ENCODE data around the gene SPCS2.
"Not testable (repeated sequence)": the region's sequence is repeated elsewhere in the genome, so short reads cannot be mapped to it uniquely, and the experiment has no call there.

Gene SPCS2

GRCh38 chr11:74950374-74950969 is 1.4 kb downstream of the SPCS2 start:
- no peak for DNase-seq (ENCODE audit: low read depth in 2 of 2)

DNA sequence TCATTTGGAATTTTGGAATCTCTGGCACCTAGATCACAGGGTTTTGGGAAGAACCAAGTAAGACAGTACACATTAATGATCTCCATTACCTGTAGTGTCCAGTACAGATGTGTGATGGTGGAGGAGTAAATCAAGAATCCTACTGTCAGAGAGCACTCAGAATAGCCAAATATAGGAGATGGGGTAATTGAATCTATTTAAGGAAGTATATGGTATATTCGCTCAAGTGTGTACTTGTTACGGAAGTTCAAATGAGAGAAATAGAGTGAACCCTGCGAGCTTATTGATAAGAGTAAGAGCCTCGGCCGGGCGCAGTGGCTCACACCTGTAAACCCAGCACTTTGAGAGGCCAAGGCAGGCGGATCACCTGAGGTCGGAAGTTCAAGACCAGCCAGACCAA is 2.2 kb downstream of the SPCS2 start:
- DNase-seq (ENCODE audit: low read depth in 2 of 2) = no peak

- no peak for DNase-seq (ENCODE audit: low read depth in 2 of 2)
Observed at GRCh38 chr11:74952752-74953151, 3.7 kb downstream of the SPCS2 start.

- no peak for DNase-seq (ENCODE audit: low read depth in 2 of 2)
Observed at GRCh38 chr11:74953451-74953850, 4.4 kb downstream of the SPCS2 start.

DNA sequence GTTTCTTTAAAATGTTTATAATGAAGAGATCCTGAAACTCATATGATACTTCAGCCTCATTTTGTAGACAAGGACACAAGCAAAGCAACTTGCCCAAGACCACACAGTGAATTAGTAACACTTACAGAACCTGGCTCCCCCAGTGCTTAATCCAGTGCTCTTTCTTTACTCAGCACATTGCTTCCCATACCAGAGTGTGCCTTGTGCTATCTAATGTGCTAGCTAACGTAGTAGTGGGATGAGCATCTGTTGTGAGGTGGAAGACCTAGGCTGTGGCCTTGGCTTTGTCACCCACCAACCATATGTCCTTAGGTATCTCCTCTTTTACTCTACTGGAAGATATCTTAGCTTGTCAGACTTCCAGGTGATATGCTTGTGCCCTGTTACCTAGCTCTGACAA is 5.1 kb downstream of the SPCS2 start:
- DNase-seq (ENCODE audit: low read depth in 2 of 2) = no peak

DNA sequence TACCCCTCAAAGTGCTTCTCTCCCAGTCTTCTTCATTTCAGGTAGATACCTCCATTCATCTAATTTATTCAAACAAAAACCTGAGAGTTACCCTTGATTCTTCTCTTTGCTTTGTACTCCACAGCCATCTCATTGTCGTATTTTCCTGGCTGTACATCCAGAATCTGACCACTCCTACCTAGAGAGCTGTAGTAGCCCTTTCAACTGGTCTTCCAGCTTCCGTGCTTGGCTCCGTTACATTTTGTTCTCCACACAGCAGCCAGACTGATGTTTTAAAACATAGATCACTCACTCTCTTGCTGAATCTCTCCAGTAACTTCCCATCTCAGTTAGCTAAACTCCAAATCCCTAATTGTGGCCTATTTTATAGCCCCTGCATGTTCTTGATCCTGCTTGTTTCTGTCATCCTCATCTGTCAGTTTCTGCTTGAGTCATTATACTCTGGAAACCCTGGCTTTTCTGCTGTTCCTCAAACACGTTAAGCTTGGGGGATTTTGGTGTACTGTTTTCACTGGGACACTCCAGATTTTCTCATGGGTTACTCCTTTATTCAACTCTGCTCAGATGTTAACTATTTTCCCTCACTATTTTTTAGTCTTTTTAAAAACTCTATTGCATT is 7.4 kb downstream of the SPCS2 start:
- no peak for DNase-seq (ENCODE audit: low read depth in 2 of 2)

- DNase-seq (ENCODE audit: low read depth in 2 of 2) = no peak
Observed at GRCh38 chr11:74957937-74958629, 9.0 kb downstream of the SPCS2 start.

DNA sequence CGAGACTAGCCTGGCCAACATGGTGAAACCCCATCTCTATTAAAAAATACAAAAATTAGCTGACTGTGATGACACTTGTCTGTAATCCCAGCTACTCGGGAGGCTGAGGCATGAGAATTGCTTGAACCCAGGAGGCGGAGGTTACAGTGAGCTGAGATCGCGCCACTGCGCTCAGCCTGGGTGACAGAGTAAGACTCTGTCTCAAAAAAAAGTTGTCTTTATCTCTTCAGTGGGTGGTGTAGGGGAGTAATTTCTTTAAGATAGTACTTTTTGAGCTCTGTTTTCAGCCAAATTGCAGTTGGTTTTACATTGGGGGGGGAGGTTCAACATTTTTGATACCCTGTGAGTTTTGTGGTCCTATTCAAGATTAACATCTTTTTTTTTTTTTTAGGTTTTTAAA is 11.1 kb downstream of the SPCS2 start:
- not testable (repeated sequence) for DNase-seq (ENCODE audit: low read depth in 2 of 2)

DNA sequence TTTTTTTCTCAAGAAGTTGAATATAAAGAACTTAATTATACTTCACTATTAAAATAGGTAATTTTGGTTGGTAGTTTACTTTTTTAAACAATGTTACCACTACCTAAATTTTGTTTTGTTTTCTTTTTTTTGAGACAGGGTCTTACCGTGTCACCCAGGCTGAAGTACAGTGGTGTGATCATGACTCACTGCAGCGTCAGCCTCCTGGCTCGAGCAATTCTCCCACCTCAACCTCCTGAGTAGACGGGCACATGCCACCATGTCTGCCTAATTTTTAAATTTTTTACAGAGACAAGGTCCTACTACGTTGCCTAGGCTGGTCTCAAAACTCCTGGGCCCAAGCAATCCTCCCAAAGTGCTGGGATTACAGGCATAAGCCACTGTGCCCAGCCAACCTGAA is 17.6 kb downstream of the SPCS2 start:
- DNase-seq (ENCODE audit: low read depth in 2 of 2) = no peak

- DNase-seq (ENCODE audit: low read depth in 2 of 2) = no peak
Observed at GRCh38 chr11:74970852-74971395, 21.9 kb downstream of the SPCS2 start.

GRCh38 chr11:74971424-74971823 is 22.4 kb downstream of the SPCS2 start:
- DNase-seq (ENCODE audit: low read depth in 2 of 2) = no peak

DNA sequence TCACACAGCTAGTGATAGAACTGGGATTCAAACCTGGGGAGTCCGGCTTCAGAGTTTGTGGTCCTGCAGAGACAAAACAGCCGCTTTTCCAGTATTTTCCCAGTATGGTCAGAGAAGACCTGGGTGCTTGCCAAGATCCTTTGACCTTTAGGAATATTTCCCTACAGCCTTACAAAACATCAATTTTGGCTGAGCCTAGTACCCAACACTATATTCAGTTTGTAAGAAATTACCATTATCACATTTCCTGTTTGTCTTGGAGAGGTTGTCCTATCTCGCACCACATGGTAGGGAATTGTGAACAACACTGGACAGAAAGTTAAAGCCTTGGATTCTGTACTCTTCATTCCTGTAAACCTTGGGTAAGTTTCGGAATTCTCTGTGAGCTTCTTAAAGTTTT is 29.0 kb downstream of the SPCS2 start:
- DNase-seq (ENCODE audit: low read depth in 2 of 2) = no peak

DNA sequence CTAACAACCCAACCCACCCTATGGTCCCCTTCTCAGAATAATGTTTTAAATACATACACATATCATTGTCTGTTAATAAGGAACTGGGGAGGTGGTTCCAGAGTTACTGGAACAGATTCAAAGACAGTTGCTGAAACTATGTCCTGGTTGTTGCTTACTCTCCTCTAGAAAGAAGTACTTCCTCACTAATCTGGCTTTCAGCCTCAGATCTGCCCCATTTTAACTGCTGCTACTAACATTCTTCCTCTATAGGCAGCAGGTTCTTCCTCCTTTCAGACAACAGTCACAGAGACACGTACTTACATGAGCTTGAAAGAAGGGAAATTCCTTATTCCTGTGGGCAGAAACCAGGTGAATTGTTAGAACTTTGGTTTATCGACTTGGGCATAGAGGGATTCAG is 31.6 kb downstream of the SPCS2 start:
- no peak for DNase-seq (ENCODE audit: low read depth in 2 of 2)

- no peak for DNase-seq (ENCODE audit: low read depth in 2 of 2)
Observed at GRCh38 chr11:74981888-74982287, 32.8 kb downstream of the SPCS2 start.

GRCh38 chr11:74984070-74984469 is 35.0 kb downstream of the SPCS2 start:
- DNase-seq (ENCODE audit: low read depth in 2 of 2) = no peak

DNA sequence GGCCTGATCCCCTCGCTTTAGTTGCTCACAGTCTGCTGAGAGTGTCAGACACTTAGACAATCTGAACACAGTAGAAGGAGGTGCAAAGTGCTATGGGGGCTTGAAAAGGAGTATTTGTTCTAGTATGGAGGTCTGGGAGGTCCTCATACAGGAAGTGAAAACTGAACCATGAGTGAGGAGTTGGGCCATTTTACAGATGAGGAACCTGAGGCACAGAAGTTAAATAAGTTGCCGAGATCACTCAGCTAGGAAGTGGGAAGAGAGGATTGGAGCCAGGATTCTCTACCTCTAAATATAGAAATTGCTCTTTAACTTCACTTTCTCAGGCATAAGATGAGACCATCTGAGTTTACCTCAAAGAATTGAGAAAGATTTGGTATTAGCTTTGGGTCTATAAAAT is 35.7 kb downstream of the SPCS2 start:
- DNase-seq (ENCODE audit: low read depth in 2 of 2) = no peak

GRCh38 chr11:74988541-74989259 is 39.6 kb downstream of the SPCS2 start, which contains the start of gene NEU3:
Gene NEU3, plus strand, starts transcription at chr11:74988933. Its CDS starts 128 bp downstream, at chr11:74989061.
- peak; percentile 71 to 74 for DNase-seq (ENCODE audit: low read depth in 2 of 2)

GRCh38 chr11:74989260-74989638 is 40.2 kb downstream of the SPCS2 start:
- no peak for DNase-seq (ENCODE audit: low read depth in 2 of 2)

DNA sequence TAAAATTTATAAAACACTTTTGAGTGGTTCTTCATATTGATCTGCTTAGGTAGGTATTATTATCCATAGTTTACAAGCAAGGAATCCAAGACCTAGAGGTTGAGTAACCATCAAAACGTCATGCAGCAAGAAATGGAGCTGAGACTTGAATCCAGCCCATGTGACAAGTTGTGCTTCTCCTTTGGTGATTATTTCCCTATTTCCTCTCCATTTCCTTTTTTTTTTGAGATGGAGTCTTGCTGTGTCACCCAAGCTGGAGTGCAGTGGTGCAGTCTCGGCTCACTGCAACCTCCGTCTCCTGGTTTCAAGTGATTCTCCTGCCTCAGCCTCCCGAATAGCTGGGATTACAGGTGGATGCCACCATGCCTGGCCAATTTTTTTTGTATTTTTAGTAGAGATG is 41.1 kb downstream of the SPCS2 start:
- DNase-seq (ENCODE audit: low read depth in 2 of 2) = not testable (repeated sequence)

DNA sequence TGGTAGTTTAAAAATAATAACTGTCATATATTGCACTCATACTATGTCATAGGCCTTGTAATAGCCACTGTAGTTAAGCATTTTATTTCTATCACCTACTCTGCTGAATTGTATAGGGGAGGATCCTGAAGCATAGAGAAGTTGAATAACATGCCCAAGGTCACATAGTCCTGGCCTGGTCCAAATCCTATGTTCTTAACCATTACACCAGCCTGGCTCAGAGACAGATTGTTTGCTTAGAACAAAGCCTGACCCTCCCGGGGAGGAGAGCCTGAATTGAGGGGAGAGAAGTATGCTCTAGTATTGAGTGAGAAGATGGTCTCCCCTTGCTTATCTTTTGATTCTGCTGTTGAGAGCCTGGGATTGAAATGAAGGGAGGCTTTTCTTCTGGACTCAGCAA is 41.9 kb downstream of the SPCS2 start:
- DNase-seq (ENCODE audit: low read depth in 2 of 2) = no peak

DNA sequence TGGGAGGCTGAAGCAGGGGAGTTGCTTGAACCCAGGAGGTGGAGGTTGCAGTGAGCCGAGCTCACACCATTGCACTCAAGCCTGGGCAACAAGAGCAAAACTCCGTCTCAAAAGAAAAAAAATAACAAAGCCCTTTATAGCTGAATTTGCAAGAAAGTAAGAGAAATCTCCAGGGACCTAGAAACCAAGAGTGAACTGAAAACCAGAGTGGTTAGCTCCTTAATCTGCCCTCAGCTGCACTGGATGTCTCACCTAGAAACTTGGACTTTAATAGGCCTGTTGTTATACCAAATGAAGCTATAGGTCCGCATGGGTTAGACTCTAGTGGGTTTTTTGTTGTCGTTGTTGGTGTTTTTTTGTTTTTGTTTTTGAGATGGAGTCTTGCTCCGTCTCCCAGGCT is 43.8 kb downstream of the SPCS2 start:
- no peak for DNase-seq (ENCODE audit: low read depth in 2 of 2)

- no peak for DNase-seq (ENCODE audit: low read depth in 2 of 2)
Observed at GRCh38 chr11:75000975-75001354, 51.9 kb downstream of the SPCS2 start.

All from activated CD8-positive, alpha-beta memory T cell treated with anti-CD3 and anti-CD28 coated beads for 4 hours (primary cell).